OCI-LY1 (cell line): ENCODE results near the gene OLFML1.

Source experiments
- CTCF ChIP-seq: fragments of 200-600 bp; sonication (generic), shearing (Covaris generic); IDR thresholded peaks from 2 replicates; pipeline ENCODE4 v1.5.1; 2017; ENCODE audit warnings: mild to moderate bottlenecking, antibody characterized with exemption, low read length, moderate library complexity, mixed read lengths
- EZH2 ChIP-seq: fragments of 200-600 bp; sonication (generic), shearing (Covaris generic); IDR thresholded peaks from 2 replicates; pipeline ENCODE4 v1.8.0; 2017; ENCODE audit warnings: borderline replicate concordance, mixed run types, mild to moderate bottlenecking, antibody characterized with exemption, low read length, moderate library complexity, mixed read lengths

- no peak for TF ChIP-seq CTCF
- TF ChIP-seq EZH2: no peak
These were observed 72.7 kb downstream of the OLFML1 start for GRCh38 chr11:7558046-7558445.
